Omental fat pad (tissue), 4 donors: ENCODE results near the gene POLR3H. TPM values are rescaled to one million over a fixed set of nuclear protein-coding genes. Genes with fewer than 3 reads are reported as not detected.

Experiments used
- ATAC-seq: fragments of 150-250 bp; one replicate; pipeline ENCODE4 v1.9.1; 2016; ENCODE audit warnings: mild to moderate bottlenecking, moderate library complexity; ENCODE audit not compliant: low FRiP score
- DNase-seq: peaks from one replicate; pipeline ENCODE4 v3.0.0-alpha.2; 2019; ENCODE audit warnings: low spot score
- total RNA-seq, 4 donors: library from RNA; depleted of rRNA; stranded (reverse); fragments of >200 nt; gene quantifications; one replicate each; pipeline ENCODE4 v1.1.0, GENCODE V29; 2016
- TF ChIP-seq, protein P1 (sequence below), 3 donors: fragments of 450-650 bp; IDR thresholded peaks; one replicate each; pipeline ENCODE4 v1.5.1; 2016 to 2017; ENCODE audit warnings: antibody characterized with exemption in 3 of 3, mild to moderate bottlenecking in 3 of 3, moderate library complexity in 2 of 3

The POLR3H gene
- total RNA-seq, 4 donors from 2014 or later = 17.0 to 37.7 (median 22.3) TPM

GRCh38 chr22:41513391-41513790 is 30.9 kb downstream of the POLR3H start:
- DNase-seq (no peak), ATAC-seq (no peak)
- TF ChIP-seq, protein P1, sequence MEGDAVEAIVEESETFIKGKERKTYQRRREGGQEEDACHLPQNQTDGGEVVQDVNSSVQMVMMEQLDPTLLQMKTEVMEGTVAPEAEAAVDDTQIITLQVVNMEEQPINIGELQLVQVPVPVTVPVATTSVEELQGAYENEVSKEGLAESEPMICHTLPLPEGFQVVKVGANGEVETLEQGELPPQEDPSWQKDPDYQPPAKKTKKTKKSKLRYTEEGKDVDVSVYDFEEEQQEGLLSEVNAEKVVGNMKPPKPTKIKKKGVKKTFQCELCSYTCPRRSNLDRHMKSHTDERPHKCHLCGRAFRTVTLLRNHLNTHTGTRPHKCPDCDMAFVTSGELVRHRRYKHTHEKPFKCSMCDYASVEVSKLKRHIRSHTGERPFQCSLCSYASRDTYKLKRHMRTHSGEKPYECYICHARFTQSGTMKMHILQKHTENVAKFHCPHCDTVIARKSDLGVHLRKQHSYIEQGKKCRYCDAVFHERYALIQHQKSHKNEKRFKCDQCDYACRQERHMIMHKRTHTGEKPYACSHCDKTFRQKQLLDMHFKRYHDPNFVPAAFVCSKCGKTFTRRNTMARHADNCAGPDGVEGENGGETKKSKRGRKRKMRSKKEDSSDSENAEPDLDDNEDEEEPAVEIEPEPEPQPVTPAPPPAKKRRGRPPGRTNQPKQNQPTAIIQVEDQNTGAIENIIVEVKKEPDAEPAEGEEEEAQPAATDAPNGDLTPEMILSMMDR (IDR thresholded peaks at IDR 0.05) = no peak

DNA sequence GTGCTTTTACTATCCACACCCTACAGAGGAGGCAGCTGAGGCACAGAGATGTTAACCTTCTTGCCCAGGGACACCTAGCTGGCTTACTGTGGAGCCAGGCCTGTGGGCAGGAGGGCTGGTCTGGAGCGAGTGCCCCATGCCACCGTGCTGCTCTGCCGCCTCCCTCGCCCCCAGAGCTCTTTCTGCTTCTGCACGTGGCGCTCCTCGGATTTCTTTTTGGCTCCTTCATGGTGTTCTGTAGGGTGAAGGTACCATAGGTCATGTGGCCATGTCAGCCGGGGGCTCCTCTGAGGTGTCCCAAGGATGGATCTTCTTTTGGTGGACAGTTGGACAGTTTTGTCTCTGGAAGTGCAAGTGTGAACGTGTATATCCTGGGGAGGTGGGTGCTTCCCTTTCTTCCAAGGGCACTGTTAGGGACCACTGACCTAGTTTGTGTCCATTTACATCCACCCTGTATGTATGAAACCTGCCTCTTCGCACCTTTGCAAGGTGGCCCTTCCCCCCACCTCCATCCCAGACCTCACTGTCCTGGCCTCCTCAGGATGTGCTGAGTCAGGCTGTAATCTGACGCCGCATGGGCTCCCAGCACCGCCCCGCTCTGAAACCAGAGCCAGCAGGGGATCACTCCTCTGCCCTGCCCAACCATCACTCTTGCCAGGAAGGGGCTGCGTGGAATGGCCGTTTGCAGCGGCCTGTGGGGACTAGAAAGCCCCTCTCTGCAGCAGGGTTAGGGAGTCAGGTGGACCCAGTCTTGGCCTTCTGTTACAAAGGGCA is 31.7 kb downstream of the POLR3H start:
- no peak for DNase-seq
- ATAC-seq = peak; percentile 82

GRCh38 chr22:41511521-41511968 is 32.7 kb downstream of the POLR3H start:
- ATAC-seq (no peak), DNase-seq (no peak)
- TF ChIP-seq, protein P1 (IDR thresholded peaks at IDR 0.05) = no peak

More for the DNA sequence above, 31.7 kb downstream of the POLR3H start:
- TF ChIP-seq, protein P1 (IDR thresholded peaks at IDR 0.05) = no peak

DNA sequence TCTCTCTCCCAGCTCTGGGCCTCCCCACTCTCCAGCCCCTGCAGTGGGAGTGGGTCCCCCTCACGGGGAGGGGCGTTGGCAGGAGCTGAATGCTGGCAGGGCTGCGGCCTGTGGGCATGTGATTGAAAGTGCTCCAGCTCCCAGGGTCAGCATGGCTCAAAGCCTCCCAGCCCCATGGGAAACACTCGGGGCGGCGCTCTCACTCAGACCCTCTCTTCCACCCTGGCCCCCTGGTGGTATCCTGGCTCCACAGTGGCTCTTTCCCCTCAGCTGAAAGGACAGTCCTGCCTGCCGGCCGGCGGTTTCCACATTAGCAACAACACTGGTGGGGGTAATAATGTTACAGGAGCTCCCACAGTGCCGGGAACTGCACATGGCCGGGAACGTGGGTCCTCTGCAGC is 35.5 kb downstream of the POLR3H start:
- ATAC-seq (no peak), DNase-seq (no peak)
- TF ChIP-seq, protein P1 (IDR thresholded peaks at IDR 0.05) = no peak

GRCh38 chr22:41507330-41508063 is 36.8 kb downstream of the POLR3H start:
- DNase-seq (no peak), ATAC-seq (no peak)
- TF ChIP-seq, protein P1 (IDR thresholded peaks at IDR 0.05) = no peak

- TF ChIP-seq, protein P1 (IDR thresholded peaks at IDR 0.05) = no peak
Measured at GRCh38 chr22:41505511-41506220, 38.6 kb downstream of the POLR3H start.

More at GRCh38 chr22:41505511-41506220, 38.6 kb downstream of the POLR3H start:
- no peak for ATAC-seq
- no peak for DNase-seq
